K562 (cell line): ENCODE data around the gene WDR54. TPM values are rescaled to one million over a fixed set of nuclear protein-coding genes. Genes with fewer than 3 reads are reported as not detected.

Experiments
- ATAC-seq: fragments of 200-7000 bp; cut with Tn5 transposase; 3 replicates; pipeline ENCODE4 v1.9.1; 2020; ENCODE audit warnings: moderate library complexity
- BruUV-seq: library from RNA; stranded (reverse); fragments of 400-500 nt; replicated peaks from 2 replicates; lab custom pipeline; 2021; lab: Mats Ljungman, UMichigan
- CTCF ChIA-PET: fragments of 300-600 bp; formaldehyde crosslinking; extraction: SDS; loops from one replicate; lab custom pipeline; 2021; ENCODE audit warnings: low intra/inter-chr PET ratio; lab: Yijun Ruan, JAX
- POLR2A ChIA-PET: fragments of 300-600, 350-650 bp; sonication (Branson Sonifier 250); formaldehyde crosslinking; extraction: SDS; loops from one replicate; lab custom pipeline; 2021; ENCODE audit warnings: antibody characterized with exemption, inconsistent platforms; lab: Yijun Ruan, JAX
- DNase-seq, 4 experiments: peaks; one replicate each; pipeline versions ENCODE4 v3.0.0 to v3.0.0-alpha.2; 2011 to 2018; ENCODE audit warnings: low spot score in 3 of 4, mixed read lengths in 3 of 4; ENCODE audit errors: extremely low read depth in 1 of 4
- FAIRE-seq: peaks from 2 replicates; lab custom pipeline; 2011; peaks lifted over from hg19 to GRCh38; lab: Jason Lieb, UNC
- H2AFZ ChIP-seq: 2 replicates; pipeline ENCODE4 v1.6.0; 2011; ENCODE audit warnings: low read depth, low read length, control low read depth, inconsistent platforms
- H3K27ac ChIP-seq: fragments of 200-600 bp; 3 replicates; pipeline ENCODE4 v1.8.0; 2011; ENCODE audit warnings: low read depth, mild to moderate bottlenecking, control low read depth, inconsistent platforms, low read length, moderate library complexity, mixed read lengths; ENCODE audit errors: extremely low read depth
- H3K27me3 ChIP-seq, 2 experiments: fragments of 300-600 bp in 1 of 2; 2 replicates in 1 of 2; 3 replicates in 1 of 2; pipeline versions ENCODE4 v1.6.0 to v1.8.0; 2011; ENCODE audit warnings: inconsistent platforms in 2 of 2, low read length in 2 of 2, mild to moderate bottlenecking in 1 of 2, mixed read lengths in 1 of 2, moderate library complexity in 1 of 2; ENCODE audit not compliant: control insufficient read depth in 2 of 2, insufficient read depth in 2 of 2
- H3K36me3 ChIP-seq: fragments of 300-600 bp; 3 replicates; pipeline ENCODE4 v1.8.0; 2011; ENCODE audit warnings: mild to moderate bottlenecking, low read length, inconsistent platforms; ENCODE audit not compliant: control insufficient read depth, insufficient read depth
- H3K4me1 ChIP-seq, 2 experiments: fragments of 200-600 bp in 1 of 2; replicated peaks in 1 of 2; 2 replicates in 1 of 2; 3 replicates in 1 of 2; pipeline versions ENCODE4 v1.5.1 to v1.8.0; 2011; ENCODE audit warnings: inconsistent platforms in 2 of 2, low read length in 2 of 2, mild to moderate bottlenecking in 1 of 2, mixed read lengths in 1 of 2, moderate library complexity in 1 of 2; ENCODE audit not compliant: control insufficient read depth in 2 of 2, insufficient read depth in 2 of 2
- H3K4me2 ChIP-seq: 2 replicates; pipeline ENCODE4 v1.6.1; 2011; ENCODE audit warnings: low read length, control low read depth, inconsistent platforms, mixed read lengths; ENCODE audit not compliant: insufficient read depth
- H3K4me3 ChIP-seq: fragments of 200-600 bp; sonication (generic), shearing (Covaris generic); 2 replicates; pipeline ENCODE4 v1.5.1; 2016; ENCODE audit warnings: control low read depth, inconsistent platforms
- H3K79me2 ChIP-seq: fragments of 200-600 bp; 3 replicates; pipeline ENCODE4 v1.8.0; 2011; ENCODE audit warnings: low read length, inconsistent platforms; ENCODE audit not compliant: control insufficient read depth, insufficient read depth
- H3K9ac ChIP-seq, 2 experiments: 2 replicates each; pipeline versions ENCODE4 v1.6.0 to v1.6.1; 2011; ENCODE audit warnings: low read depth in 2 of 2, low read length in 2 of 2, control low read depth in 1 of 2, inconsistent platforms in 1 of 2, mild to moderate bottlenecking in 1 of 2, mixed read lengths in 1 of 2; ENCODE audit not compliant: insufficient read depth in 1 of 2
- H3K9me1 ChIP-seq: one replicate; pipeline ENCODE4 v1.6.0; 2011; ENCODE audit warnings: inconsistent platforms, mild to moderate bottlenecking, low read length, moderate library complexity; ENCODE audit not compliant: control insufficient read depth, insufficient read depth
- H3K9me3 ChIP-seq: replicated peaks from 2 replicates; pipeline ENCODE4 v1.5.1; 2011; ENCODE audit warnings: low read depth, low read length, inconsistent platforms; ENCODE audit not compliant: control insufficient read depth, insufficient read depth
- H4K20me1 ChIP-seq: replicated peaks from 2 replicates; pipeline ENCODE4 v1.6.1; 2011; ENCODE audit warnings: low read length, inconsistent platforms, mixed read lengths; ENCODE audit not compliant: control insufficient read depth, insufficient read depth
- ILF3 ChIP-seq: fragments of 450-650 bp; IDR thresholded peaks from 2 replicates; pipeline ENCODE4 v1.6.1; 2018; ENCODE audit warnings: antibody characterized with exemption, mild to moderate bottlenecking, moderate library complexity, borderline replicate concordance
- NFRKB ChIP-seq: fragments of 450-650 bp; IDR thresholded peaks from 2 replicates; pipeline ENCODE4 v1.6.1; 2016; ENCODE audit warnings: low read depth
- RBM25 ChIP-seq: fragments of 200-400 bp; formaldehyde crosslinking; IDR thresholded peaks from 2 replicates; pipeline ENCODE4 v1.6.1; 2018; ENCODE audit warnings: low read length, low read depth, moderate library complexity; ENCODE audit not compliant: severe bottlenecking
- SMARCE1 ChIP-seq: fragments of 450-650 bp; IDR thresholded peaks from 2 replicates; pipeline ENCODE4 v1.7.1; 2016; ENCODE audit warnings: mild to moderate bottlenecking
- TAF1 ChIP-seq: IDR thresholded peaks from 2 replicates; pipeline ENCODE4 v1.6.1; 2011; ENCODE audit warnings: mild to moderate bottlenecking, low read length, moderate library complexity; ENCODE audit not compliant: insufficient read depth, control insufficient read depth, severe bottlenecking; ENCODE audit errors: extremely low read depth
- TAF7 ChIP-seq: fragments of 450-650 bp; IDR thresholded peaks from 2 replicates; pipeline ENCODE4 v1.6.1; 2016; ENCODE audit warnings: missing genetic modification characterization, missing compliant biosample characterization
- WGBS: fragments of 100-300 bp; shearing (Covaris generic); methylation state at CpG from one replicate; pipeline ENCODE4 v1.1.6; 2016; ENCODE audit warnings: low coverage, mixed read lengths; ENCODE audit not compliant: insufficient coverage; ENCODE audit errors: missing lambda C conversion rate; 5-methylcytosine and 5-hydroxymethylcytosine counted together
- in situ Hi-C: fragments of 300-500 bp; cut with MboI; formaldehyde crosslinking; loops from 4 replicates; pipeline ENCODE4 v1.15.0; 2018; ENCODE audit warnings: inconsistent platforms, mixed read lengths
- intact Hi-C: fragments of 100-400 bp; cut with micrococcal nuclease; formaldehyde crosslinking; loops from 2 replicates; pipeline ENCODE4 v1.14.2; 2022
- polyA plus RNA-seq, 8 experiments: library from polyadenylated mRNA; depleted of rRNA in 4 of 8; stranded (reverse) in 5 of 8; unstranded in 3 of 8; fragments of >200 nt; fragmentation: Nextera tagmentation in 2 of 8; fragmentation: Illumina TruSeq in 1 of 8; extraction: Ambion mirVana in 2 of 8; extraction: Trizol in 1 of 8; gene quantifications; 2 replicates each; pipeline versions ENCODE4 v1.2.1 to v1.2.3, GENCODE V29; 2011 to 2014; ENCODE audit warnings: inconsistent platforms in 1 of 8, missing spikeins in 1 of 8
- total RNA-seq, 7 experiments: library from RNA; depleted of rRNA in 6 of 7; stranded (reverse); fragments of >200 nt in 6 of 7; fragmentation: Illumina TruSeq in 2 of 7; extraction: Trizol in 2 of 7; gene quantifications; 2 replicates each; pipeline versions ENCODE4 v1.2.1 to v1.2.3, GENCODE V29; 2011 to 2021; ENCODE audit warnings: low replicate concordance in 1 of 7
- TF ChIP-seq, protein P1 (sequence below): fragments of 450-650 bp; IDR thresholded peaks from 2 replicates; pipeline ENCODE4 v1.6.1; 2016; ENCODE audit warnings: low read depth

WDR54 gene
- total and polyA plus RNA-seq, 9 of the 15 experiments (the other 6 are each of a cell fraction or from before 2014, with no cell fraction given): 5.2 to 15.2 (median 7.4) TPM

DNA sequence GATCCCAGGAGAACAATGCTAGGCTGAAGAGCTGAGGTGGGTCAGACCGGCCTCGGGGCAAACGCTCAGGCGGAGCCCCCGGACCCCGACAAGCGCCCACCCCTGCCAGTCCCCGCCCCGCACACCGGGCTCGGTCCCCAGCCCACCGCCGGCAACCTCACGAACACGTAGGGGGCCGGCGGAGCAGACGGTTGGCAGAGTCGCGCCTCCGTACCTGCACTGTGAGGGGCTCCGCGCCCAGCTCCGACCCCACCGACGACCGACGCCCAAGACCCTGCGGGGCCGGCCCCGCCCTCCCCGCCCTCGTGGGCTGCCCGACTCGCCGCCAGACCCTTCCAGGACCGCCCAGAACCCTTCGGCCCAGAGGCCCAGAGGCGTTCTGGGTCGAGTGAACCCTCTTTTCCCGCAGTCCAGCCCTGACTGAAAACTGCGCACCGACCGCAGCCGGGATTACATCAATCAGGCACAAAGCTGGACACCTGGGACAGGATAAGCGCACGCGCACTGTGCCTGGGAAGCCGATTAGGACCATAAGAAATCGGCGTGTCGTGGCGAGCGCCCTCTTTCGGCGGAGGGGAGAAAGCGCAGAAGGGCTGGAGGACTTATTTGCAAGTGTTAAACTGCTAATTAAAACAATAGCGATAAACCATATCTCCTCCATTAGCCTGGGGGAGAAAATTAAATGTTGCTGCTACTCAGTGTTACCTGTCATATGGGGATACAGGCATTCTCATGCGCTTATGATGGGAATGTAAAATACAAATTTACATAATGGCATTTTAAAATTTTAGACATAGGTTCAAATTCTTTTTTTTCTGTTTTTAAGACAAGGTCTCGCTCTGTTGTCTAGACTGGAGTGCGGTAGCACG is 29.7 kb upstream of the WDR54 start (continued):
- no peak for TF ChIP-seq RBM25

DNA sequence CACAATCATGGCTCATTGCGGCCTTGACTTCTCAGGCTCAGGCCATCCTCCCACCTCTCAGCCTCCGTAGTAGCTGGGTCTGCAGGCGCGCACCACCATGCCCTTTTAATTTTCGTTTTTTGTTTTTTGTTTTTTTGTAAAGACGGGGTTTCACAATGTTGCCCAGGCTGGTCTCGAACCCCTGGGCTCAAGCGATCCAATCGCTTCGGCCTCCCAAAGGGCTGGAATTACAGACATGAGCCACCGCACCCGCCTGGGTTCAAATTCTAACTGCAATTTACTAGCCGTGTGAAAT is 29.1 kb upstream of the WDR54 start:
- DNase-seq (no peak), FAIRE-seq (peak; percentile 35), ATAC-seq (no peak)
- peaks cover 26% of the 10 kb centered on the region for H3K79me2 ChIP-seq
- peak overlapping the region; percentile 98 for H3K4me2 ChIP-seq
- H3K4me1 ChIP-seq: peaks cover 3 to 12% of the 10 kb centered on the region in 2 experiments; a peak in 3 of 5 replicates
- ChIA-PET CTCF (interaction anchor here (1.2 kb wide), 1 partner anchor 126 kb away, joined by 4 read pairs; no protein-coding TSS in a partner anchor), POLR2A (interaction anchor here (0.6 to 2.6 kb wide), 5 partner anchors 8 to 55 kb away, joined by 3 to 13 read pairs (median 4); partner anchors contain the start of gene DCTN1)
- H3K9me1 ChIP-seq: no peaks in the 10 kb centered on the region
- no peaks in the 10 kb centered on the region for H3K36me3 ChIP-seq
- H4K20me1 ChIP-seq: no peaks in the 10 kb centered on the region
- intact Hi-C loops (loop anchor here (5.0 to 10.0 kb wide), 3 partner anchors 125 to 568 kb away; partner anchors contain the start of gene STAMBP), in situ Hi-C loops (no loop called here)
- peak overlapping the region; percentile 98 for H2AFZ ChIP-seq
- WGBS: 49% methylated on average over 13 of the region's 13 CpGs
- H3K27me3 ChIP-seq: no peaks in the 10 kb centered on the region
- 0 out of 2 replicates have a peak overlapping the region, but pooled peaks have one; percentile 66 for H3K4me3 ChIP-seq
- BruUV-seq: no TSS peak
- peak overlapping the region; percentile 85 to 89 for H3K9ac ChIP-seq
- no peaks in the 10 kb centered on the region for H3K9me3 ChIP-seq
- H3K27ac ChIP-seq: peak overlapping the region; percentile 91; the same call in 2 of the 3 replicates
- 0 out of 2 replicates have a peak, but pooled peaks have one; percentile 9 for TF ChIP-seq SMARCE1
- TF ChIP-seq, protein P1, sequence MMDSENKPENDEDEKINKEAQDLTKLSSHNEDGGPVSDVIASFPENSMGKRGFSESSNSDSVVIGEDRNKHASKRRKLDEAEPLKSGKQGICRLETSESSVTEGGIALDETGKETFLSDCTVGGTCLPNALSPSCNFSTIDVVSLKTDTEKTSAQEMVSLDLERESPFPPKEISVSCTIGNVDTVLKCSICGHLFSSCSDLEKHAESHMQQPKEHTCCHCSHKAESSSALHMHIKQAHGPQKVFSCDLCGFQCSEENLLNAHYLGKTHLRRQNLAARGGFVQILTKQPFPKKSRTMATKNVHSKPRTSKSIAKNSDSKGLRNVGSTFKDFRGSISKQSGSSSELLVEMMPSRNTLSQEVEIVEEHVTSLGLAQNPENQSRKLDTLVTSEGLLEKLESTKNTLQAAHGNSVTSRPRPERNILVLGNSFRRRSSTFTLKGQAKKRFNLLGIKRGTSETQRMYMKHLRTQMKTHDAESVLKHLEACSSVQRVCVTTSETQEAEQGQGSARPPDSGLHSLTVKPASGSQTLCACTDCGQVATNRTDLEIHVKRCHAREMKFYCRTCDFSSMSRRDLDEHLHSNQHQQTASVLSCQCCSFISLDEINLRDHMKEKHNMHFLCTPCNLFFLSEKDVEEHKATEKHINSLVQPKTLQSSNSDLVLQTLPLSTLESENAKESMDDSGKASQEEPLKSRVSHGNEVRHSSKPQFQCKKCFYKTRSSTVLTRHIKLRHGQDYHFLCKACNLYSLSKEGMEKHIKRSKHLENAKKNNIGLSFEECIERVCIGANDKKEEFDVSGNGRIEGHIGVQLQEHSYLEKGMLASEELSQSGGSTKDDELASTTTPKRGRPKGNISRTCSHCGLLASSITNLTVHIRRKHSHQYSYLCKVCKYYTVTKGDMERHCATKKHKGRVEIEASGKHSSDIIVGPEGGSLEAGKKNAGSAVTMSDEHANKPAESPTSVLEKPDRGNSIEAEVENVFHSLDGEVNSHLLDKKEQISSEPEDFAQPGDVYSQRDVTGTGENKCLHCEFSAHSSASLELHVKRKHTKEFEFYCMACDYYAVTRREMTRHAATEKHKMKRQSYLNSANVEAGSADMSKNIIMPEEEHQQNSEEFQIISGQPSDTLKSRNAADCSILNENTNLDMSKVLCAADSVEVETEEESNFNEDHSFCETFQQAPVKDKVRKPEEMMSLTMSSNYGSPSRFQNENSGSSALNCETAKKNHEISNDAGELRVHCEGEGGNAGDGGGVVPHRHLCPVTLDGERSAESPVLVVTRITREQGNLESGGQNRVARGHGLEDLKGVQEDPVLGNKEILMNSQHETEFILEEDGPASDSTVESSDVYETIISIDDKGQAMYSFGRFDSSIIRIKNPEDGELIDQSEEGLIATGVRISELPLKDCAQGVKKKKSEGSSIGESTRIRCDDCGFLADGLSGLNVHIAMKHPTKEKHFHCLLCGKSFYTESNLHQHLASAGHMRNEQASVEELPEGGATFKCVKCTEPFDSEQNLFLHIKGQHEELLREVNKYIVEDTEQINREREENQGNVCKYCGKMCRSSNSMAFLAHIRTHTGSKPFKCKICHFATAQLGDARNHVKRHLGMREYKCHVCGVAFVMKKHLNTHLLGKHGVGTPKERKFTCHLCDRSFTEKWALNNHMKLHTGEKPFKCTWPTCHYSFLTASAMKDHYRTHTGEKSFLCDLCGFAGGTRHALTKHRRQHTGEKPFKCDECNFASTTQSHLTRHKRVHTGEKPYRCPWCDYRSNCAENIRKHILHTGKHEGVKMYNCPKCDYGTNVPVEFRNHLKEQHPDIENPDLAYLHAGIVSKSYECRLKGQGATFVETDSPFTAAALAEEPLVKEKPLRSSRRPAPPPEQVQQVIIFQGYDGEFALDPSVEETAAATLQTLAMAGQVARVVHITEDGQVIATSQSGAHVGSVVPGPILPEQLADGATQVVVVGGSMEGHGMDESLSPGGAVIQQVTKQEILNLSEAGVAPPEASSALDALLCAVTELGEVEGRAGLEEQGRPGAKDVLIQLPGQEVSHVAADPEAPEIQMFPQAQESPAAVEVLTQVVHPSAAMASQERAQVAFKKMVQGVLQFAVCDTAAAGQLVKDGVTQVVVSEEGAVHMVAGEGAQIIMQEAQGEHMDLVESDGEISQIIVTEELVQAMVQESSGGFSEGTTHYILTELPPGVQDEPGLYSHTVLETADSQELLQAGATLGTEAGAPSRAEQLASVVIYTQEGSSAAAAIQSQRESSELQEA: 0 out of 2 replicates have a peak, but pooled peaks have one; percentile 36
- TF ChIP-seq ILF3: no peak
- peak; percentile 2 for TF ChIP-seq TAF1
- 0 out of 2 replicates have a peak, but pooled peaks have one; percentile 32 for TF ChIP-seq NFRKB
- TF ChIP-seq TAF7 (tag): no peak
